ENCODE data around the gene USP47. TPM values are rescaled to one million over a fixed set of nuclear protein-coding genes. Genes with fewer than 3 reads are reported as not detected.

The USP47 gene
- total and polyA plus RNA-seq, 9 of the 15 experiments (the other 6 are each of a cell fraction or from before 2014, with no cell fraction given), result 13.1 to 63.6 (median 34.7) TPM

DNA sequence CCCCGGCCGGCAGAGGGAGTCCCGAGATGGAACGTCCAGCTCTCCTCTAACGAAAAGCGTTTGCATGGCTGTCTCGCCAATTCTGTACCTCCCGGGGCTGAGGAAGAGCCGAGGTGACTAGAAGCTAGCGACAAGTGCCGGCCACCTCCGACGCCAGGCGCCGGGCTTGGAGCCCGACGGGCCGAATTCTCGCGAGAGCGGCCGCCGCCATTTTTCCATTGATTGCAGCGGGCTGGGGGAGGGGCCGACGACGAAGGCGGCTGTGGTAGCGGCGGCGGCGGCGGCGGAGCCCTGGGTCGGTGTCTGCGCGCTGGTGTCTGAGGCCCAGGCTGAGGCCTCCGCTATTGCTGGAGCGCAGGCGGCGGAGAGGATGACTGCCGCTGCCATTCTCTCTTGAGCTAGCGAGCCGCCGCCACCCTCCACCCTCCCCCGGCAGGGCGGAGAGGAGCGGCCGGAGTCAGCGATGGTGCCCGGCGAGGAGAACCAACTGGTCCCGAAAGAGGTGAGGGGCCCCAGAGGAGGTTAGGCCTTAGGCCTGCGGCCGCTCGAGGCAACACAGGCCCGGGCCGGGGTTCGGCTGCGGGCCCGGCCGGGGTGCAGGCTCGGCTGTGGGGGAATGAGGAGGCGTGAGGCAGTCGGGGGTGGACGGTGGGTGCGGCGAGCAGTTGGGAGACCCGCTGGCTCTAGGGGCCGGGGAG is at the start of gene USP47 (continued):
- TF ChIP-seq, protein P1, sequence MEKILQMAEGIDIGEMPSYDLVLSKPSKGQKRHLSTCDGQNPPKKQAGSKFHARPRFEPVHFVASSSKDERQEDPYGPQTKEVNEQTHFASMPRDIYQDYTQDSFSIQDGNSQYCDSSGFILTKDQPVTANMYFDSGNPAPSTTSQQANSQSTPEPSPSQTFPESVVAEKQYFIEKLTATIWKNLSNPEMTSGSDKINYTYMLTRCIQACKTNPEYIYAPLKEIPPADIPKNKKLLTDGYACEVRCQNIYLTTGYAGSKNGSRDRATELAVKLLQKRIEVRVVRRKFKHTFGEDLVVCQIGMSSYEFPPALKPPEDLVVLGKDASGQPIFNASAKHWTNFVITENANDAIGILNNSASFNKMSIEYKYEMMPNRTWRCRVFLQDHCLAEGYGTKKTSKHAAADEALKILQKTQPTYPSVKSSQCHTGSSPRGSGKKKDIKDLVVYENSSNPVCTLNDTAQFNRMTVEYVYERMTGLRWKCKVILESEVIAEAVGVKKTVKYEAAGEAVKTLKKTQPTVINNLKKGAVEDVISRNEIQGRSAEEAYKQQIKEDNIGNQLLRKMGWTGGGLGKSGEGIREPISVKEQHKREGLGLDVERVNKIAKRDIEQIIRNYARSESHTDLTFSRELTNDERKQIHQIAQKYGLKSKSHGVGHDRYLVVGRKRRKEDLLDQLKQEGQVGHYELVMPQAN (IDR thresholded peaks at IDR 0.05; ENCODE audit: borderline replicate concordance), result no peak
- TF ChIP-seq TCF7 (IDR thresholded peaks at IDR 0.05; ENCODE audit: borderline replicate concordance), result peak; percentile 55; the same call in 1 of the 2 replicates
- TF ChIP-seq SLC30A9 (CRISPR knock-in tag; IDR thresholded peaks at IDR 0.05), result no peak
- no peak for TF ChIP-seq PTBP1 (IDR thresholded peaks at IDR 0.05; ENCODE audit: low read depth, low read length)
- TF ChIP-seq MEIS2 (IDR thresholded peaks at IDR 0.05; ENCODE audit: partially characterized antibody), result no peak
- TF ChIP-seq FOXA3 (CRISPR knock-in tag; conservative IDR thresholded peaks at IDR 0.05 in 1 of 2, IDR thresholded peaks at IDR 0.05 in 1 of 2), result peak in 1 of 2 experiments; percentile 46; a peak in 1 of 4 replicates
- TF ChIP-seq TAF7 (tag; IDR thresholded peaks at IDR 0.05), result peak; percentile 81
- TF ChIP-seq NFATC3 (IDR thresholded peaks at IDR 0.05), result no peak
- TF ChIP-seq ESRRB (CRISPR knock-in tag; IDR thresholded peaks at IDR 0.05; ENCODE audit: borderline replicate concordance), result no peak
- peak; percentile 99 for TF ChIP-seq ZFX (CRISPR knock-in tag; IDR thresholded peaks at IDR 0.05)
- TF ChIP-seq, protein P2, sequence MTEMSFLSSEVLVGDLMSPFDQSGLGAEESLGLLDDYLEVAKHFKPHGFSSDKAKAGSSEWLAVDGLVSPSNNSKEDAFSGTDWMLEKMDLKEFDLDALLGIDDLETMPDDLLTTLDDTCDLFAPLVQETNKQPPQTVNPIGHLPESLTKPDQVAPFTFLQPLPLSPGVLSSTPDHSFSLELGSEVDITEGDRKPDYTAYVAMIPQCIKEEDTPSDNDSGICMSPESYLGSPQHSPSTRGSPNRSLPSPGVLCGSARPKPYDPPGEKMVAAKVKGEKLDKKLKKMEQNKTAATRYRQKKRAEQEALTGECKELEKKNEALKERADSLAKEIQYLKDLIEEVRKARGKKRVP (CRISPR knock-in tag; IDR thresholded peaks at IDR 0.05), result no peak; the same call in 1 of the 2 replicates
- TF ChIP-seq POLR2AphosphoS2 (IDR thresholded peaks at IDR 0.05; ENCODE audit: low read length), result no peak
- no peak for TF ChIP-seq ZFPM2 (CRISPR knock-in tag; IDR thresholded peaks at IDR 0.05)
- no peak; a peak in 1 of 3 replicates for TF ChIP-seq CBX3 (IDR thresholded peaks at IDR 0.05; ENCODE audit: borderline replicate concordance in 1 of 2, low read length in 2 of 2)
- TF ChIP-seq, protein P3, sequence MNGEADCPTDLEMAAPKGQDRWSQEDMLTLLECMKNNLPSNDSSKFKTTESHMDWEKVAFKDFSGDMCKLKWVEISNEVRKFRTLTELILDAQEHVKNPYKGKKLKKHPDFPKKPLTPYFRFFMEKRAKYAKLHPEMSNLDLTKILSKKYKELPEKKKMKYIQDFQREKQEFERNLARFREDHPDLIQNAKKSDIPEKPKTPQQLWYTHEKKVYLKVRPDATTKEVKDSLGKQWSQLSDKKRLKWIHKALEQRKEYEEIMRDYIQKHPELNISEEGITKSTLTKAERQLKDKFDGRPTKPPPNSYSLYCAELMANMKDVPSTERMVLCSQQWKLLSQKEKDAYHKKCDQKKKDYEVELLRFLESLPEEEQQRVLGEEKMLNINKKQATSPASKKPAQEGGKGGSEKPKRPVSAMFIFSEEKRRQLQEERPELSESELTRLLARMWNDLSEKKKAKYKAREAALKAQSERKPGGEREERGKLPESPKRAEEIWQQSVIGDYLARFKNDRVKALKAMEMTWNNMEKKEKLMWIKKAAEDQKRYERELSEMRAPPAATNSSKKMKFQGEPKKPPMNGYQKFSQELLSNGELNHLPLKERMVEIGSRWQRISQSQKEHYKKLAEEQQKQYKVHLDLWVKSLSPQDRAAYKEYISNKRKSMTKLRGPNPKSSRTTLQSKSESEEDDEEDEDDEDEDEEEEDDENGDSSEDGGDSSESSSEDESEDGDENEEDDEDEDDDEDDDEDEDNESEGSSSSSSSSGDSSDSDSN (IDR thresholded peaks at IDR 0.05; ENCODE audit: borderline replicate concordance in 1 of 2, low read depth in 2 of 2, low read length in 2 of 2), result peak; percentile 88 to 94; a peak in 2 of 4 replicates
- TF ChIP-seq SMARCC2 (IDR thresholded peaks at IDR 0.05; ENCODE audit: low read depth), result no peak
- TF ChIP-seq, protein P4, sequence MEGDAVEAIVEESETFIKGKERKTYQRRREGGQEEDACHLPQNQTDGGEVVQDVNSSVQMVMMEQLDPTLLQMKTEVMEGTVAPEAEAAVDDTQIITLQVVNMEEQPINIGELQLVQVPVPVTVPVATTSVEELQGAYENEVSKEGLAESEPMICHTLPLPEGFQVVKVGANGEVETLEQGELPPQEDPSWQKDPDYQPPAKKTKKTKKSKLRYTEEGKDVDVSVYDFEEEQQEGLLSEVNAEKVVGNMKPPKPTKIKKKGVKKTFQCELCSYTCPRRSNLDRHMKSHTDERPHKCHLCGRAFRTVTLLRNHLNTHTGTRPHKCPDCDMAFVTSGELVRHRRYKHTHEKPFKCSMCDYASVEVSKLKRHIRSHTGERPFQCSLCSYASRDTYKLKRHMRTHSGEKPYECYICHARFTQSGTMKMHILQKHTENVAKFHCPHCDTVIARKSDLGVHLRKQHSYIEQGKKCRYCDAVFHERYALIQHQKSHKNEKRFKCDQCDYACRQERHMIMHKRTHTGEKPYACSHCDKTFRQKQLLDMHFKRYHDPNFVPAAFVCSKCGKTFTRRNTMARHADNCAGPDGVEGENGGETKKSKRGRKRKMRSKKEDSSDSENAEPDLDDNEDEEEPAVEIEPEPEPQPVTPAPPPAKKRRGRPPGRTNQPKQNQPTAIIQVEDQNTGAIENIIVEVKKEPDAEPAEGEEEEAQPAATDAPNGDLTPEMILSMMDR (IDR thresholded peaks at IDR 0.05 in 2 of 3, conservative IDR thresholded peaks at IDR 0.05 in 1 of 3; ENCODE audit: insufficient read depth in 2 of 3, low read depth in 1 of 3, low read length in 3 of 3), result peak; percentile 43 to 60 (median 51); a peak in 4 of 6 replicates
- no peak for TF ChIP-seq PRMT5 (CRISPR knock-in tag; IDR thresholded peaks at IDR 0.05)
